ENCODE data around the gene INSL6.
"Not testable (repeated sequence)": the region's sequence is repeated elsewhere in the genome, so short reads cannot be mapped to it uniquely, and the experiment has no call there.

INSL6 gene, protein sequence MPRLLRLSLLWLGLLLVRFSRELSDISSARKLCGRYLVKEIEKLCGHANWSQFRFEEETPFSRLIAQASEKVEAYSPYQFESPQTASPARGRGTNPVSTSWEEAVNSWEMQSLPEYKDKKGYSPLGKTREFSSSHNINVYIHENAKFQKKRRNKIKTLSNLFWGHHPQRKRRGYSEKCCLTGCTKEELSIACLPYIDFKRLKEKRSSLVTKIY

DNA sequence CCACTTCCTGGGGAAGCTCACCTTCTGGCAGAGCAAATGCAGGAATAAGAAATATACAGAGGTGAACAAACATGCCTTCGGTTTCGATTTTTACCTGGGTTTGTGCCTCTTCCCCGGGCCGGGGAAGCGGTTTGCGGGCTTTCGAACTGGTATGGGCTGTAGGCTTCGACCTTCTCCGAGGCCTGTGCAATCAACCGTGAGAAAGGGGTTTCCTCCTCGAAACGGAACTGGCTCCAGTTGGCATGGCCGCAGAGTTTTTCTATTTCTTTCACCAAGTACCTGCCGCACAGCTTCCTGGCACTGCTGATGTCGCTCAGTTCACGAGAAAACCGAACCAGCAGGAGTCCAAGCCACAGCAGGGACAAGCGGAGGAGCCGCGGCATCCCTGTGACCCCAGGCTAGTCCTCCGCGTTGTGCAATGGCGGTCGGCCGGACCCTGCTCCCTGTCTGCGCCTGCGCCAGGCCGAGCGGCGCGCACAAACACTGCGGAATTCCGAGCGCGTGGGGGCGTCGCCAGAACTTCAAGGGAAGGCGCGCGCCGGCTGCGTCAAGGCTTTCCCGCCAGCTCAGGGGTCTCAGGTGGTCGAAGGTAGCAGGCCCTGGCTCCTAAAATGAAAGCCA is at the start of gene INSL6:
Gene INSL6 (minus strand): TSS at position 420 of the 621 bp plus-strand sequence. CDS start 37 bp downstream, at position 383.
- no peak for DNase-seq (ENCODE audit: low read depth)

DNA sequence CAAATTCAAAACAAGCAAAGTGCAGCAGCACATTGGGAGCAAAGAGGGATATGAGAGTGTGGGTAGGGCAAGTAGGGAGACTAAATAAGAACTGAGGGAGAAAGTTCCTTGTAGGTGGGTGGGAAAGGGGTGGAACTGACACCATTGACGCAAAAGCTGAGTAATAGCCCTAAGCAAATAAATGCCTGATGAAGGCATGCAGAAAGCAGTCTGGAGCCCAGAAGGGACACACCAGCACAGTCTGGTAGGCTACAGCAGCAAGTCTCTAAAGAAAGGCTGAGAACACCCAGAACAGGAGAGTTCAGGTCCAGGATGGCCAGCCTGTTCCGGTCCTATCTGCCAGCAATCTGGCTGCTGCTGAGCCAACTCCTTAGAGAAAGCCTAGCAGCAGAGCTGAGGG is 45.8 kb upstream of the INSL6 start, which contains the start of gene INSL4:
Gene INSL4 (plus strand): TSS at position 208 of the 400 bp plus-strand sequence. CDS start 105 bp downstream, at position 313.
- DNase-seq (ENCODE audit: low read depth): peak; percentile 7

DNA sequence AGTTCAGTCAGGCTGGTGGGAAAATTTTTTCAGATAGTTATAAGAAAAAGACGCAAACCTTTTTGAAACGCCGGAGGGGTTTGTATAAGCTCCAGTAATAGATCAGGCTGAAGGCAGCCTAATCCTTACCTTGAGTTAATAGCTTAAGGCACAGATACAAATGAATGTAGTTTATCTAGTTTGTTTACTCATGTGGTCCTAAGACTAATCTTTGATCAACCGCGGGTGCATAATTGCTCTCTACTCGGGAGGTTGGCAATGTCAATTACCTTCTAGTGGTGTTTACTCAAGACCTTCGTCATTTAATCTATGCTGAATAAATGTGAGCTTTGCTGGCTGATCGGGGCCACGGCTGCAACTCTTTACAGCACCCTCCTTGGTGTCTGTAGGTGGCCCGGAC is 45.1 kb upstream of the INSL6 start:
- DNase-seq (ENCODE audit: low read depth): no peak

DNA sequence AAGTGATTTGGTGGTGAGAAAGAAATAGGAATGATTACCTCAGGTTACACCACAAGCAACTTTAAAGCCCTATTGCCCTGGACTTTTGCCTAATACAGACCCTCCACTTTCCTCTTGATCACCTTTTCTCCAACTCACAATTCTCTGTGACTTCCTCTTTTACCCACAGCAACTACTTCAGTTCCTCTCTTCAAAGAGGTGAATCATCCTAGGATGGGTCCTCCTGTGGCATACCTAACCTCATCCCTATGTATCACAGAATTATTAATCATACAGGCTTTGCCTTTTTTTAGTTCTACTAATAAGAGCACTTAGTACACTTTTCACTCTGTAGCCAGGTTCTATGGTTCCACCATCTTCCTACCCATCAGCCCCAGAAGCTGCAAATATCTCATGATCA is 19.6 kb upstream of the INSL6 start:
- DNase-seq (ENCODE audit: low read depth): peak; percentile 17

DNA sequence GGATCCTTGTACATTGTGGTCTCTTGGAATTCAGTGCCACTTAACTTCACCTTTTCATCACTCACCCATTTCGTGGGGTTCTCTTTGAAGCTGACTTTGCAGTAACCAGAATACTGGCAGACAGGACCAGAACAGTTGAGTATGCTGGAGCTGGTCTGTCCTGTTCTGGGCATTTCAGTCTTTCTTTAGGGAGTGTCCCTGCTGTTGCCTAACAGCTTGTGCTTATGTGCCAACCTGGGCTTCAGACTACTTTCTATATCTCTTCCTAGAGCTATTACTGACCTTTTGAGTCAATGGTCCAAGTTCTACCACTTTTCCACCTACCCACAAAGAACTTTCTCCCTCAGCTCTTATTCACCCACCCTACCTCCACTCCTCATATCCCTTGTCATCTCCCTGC is 10.0 kb upstream of the INSL6 start:
- no peak for DNase-seq (ENCODE audit: low read depth)

DNA sequence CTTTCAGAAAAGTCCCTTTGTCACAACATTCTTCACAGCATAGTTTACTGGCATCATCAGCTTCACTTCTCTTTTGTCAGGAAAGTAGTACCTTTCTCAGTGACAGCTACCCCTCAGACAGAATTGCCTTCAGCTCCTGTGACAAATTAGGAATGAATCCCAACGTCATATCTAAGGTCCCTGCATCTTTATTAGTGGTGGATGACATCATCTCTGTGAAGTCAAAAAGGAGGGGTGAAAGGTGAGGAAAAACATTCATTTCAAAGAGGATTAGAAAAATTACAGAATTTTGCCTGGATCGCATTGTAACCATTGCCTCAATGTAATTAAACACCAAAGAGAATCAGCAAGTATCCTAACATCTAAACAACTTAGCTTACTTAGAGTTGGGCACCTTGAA is 7.9 kb upstream of the INSL6 start:
- DNase-seq (ENCODE audit: low read depth): no peak

DNA sequence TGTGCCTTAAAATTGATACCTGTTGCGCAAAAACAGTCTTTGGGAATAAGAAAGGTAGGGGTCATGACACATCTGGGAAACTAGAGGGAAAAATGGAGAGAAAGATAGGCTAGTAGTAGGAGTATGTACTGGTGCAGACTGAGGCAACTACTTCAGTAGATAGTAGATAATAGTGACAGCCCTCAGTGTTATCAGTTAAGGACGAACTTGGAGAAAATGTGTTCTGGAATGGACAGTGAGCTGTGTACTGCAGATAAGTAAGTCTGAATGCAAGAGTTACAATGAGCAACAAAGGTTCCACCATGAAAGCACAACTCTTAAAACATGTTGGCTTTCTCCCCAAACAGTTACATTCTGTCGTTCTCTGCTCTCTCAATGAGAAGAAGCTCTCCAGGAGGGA is 6.5 kb upstream of the INSL6 start:
- DNase-seq (ENCODE audit: low read depth): no peak

DNA sequence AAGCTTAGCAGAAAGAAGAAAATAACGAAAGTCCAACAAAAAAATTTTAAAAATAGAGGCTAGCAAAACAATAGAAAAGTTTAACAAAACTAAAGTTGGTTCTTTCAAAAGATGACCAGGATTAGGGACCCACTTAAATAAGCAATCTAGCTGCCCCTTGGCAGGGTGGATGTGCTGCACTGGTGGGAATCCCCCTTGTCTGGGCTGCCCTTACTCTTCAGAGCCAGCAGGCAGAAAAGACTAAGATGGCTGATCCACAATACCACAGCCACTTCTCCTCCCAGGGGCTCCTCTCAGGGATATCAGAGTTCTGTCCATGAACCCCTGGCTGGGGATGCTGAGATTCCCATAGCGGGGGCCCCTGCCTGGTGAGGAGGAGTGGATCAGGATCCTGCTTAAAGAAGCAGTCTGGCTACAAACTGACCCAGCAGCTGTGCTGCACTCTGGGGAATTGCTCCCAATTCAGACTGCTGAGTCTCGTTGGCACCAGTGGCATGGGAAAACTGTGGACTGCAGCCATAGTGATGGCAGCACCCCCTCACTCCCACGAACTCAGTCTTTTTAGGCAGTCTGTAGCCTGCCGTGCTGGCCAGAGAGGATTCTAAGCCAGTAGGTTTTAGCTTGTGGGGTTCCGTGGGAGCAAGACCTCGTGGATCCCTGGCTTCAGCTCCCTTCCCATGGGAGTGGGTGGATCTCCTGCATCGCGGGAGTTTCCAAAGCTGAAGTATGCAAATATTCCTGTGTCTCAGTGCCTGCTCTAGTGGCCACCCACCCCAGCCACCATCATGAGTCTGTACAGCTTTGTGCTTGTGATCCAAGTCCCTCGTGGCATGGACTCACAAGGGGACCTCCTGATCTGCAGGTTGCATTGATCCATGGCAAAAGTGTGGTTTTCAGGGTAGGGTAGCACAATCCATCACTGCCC is 2.9 kb upstream of the INSL6 start:
- DNase-seq (ENCODE audit: low read depth): no peak

DNA sequence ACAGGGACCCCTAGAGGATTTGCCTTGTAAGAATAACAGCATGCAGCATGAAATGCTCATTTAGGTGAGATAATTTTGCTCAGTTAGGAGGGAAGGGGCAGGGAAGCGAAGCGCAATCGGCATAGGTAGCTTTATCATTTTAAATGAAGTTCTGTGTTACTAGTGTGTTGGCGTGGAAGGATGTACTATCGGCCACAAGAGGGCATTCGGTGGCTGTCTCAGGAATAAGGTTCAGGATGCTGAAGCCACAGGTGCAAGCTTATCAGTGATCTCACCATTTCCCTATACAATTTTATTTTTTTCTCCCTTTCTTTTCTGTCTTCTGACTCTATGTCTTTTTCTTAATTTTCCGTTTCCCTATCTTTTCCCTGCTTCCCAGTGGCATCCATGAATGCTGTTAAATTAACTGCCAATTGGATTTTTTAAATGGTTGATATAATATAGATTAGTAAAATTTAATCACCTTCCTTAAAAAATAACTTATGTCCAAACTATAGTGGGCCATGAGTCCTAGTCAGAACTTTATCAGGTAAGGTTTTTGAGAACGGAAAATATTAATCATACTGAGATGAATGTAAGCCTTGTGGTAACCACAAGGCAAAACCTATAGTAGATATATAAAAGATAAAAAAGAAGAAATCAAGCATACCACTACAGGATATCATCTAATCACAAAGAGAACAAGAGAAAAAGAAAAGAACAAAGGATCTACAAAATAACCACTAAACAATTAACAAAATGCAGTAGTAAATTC is 1.2 kb upstream of the INSL6 start:
- peak; percentile 71 for DNase-seq (ENCODE audit: low read depth)

DNA sequence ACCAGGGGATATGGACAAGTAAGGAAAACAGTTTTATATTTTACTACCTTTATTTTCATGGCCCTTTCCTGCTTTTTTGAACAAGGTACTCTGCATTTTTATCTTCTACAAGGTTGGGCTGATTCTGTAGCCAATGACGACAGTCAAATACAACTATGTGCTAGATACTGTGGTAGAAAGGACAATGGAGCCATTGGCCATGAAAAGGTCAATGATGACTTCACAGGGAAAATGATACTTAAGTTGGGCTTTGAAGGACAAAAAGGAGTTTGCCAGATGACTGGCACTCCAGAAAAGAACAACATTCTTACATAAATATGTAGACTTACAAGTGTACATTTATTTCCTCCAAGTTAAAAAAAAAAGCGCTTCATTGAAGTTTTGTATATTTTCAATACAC is 663 bp downstream of the INSL6 start:
- no peak for DNase-seq (ENCODE audit: low read depth)

DNA sequence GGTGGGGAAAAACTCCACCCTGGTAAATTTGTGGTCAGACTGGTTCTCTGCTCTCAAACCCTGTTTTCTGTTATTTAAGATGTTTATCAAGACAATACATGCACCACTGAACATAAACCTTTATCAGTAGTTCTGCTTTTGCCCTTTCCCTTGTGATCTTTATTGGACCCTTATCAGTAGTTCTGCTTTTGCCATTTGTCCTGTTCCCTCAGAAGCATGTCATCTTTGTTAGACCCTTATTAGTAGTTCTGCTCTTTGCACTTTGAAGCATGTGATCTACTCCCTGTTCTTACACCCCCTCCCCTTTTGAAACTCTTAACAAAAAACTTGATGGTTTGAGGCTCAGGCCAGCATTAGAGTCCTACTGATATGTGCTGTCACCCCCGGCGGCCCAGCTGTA is 4.8 kb downstream of the INSL6 start:
- not testable (repeated sequence) for DNase-seq (ENCODE audit: low read depth)

DNA sequence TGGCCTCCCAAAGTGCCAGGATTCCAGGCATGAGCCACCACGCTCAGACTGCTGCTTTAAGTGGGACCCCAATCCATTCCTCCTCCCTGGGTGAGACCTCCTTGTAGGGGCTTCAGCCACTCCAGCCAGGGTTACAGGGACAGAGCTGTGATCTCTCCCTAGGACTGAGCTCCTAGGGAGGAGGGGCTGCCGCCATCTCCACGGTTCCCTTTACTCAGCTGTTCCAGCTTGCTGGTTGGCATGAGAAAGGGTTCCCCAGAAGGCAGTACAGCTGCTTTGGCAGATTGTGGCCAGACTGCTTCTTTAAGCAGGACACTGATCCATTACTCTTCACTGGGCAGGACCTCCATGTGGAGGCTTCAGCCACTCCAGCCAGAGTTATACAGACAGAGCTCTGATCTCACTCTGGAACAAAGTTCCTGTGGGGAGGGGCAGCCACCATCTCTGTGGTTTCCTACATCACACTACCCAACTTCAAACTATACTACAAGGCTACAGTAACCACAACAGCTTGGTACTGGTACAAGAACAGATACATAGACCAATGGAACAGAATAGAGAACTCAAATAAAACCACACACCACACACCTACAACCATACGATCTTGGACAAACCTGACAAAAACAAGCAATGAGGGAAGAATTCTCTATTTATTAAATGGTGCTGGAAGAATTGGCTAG is 7.2 kb downstream of the INSL6 start:
- DNase-seq (ENCODE audit: low read depth): no peak

DNA sequence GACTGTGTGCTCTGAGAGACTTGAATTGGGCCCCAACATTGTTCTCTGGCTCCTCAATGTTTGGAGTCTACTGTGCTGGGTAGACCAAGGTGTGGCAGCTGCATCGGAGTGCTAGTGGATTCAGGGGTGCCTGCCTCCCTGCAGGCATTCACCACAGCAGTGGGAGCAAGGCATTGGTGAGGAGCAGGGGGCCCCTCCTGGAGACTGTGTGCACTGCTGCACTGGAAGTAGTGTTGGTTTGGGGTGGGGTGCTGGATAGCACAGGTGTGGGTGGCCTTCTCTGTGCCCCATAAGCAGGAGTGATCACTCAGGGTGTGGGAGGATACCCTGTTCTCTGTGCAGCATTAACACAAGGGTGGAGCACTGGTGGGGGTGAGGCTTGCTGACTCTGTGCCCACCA is 39.2 kb downstream of the INSL6 start:
- DNase-seq (ENCODE audit: low read depth): no peak

DNA sequence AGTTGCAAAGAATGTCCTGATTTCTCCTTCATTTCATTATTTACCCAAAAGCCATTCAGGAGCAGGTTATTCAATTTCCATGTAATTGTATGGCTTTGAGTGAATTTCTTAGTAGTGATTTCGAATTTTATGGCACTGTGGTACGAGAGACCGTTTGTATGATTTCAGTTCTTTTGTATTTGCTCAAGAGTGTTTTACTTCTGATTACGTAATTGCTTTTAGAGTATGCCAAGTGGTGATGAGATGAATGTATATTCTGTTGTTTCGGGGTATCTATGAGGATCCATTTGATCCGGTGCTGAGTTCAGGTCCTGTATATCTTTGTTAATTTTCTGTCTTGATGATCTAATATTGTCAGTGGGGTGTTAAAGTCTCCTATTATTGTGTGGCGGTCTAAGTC is 41.2 kb downstream of the INSL6 start:
- DNase-seq (ENCODE audit: low read depth): no peak

DNA sequence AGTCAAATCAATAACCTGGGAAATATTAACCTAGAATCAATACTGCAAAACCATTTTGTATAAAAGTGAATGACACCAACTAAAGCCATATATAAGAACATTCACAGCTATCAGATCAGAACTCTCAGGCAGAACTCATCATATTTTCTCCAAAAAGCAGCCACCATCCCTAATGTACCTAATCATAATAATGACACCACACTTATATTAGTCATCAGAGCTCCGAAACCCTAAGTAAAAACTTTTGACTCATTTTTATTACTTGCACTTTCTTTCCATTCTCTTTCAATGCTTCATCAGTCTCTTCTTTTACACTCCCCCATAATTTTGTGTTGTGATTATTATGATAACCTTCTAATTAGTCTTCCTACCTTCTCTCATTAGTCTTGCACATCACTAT is 45.3 kb downstream of the INSL6 start:
- DNase-seq (ENCODE audit: low read depth): peak; percentile 43

DNA sequence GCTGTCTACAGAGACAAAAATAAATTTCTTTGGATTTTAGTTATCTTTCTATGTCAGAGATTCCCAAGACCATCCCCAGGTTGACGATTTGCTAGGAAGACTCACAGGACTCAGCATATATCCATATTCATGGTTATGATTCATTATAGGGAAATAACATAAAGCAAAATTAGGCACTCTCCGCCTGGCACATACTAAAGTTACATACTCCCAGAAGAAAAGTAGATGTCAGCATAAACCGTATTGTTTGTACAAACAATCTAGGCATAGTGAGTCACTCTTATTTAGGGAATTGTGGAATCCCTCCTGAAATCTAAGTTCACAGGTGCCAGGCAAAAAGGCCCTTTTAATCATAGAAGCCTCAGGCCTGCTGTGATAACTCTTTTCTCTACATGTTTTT is 62.9 kb downstream of the INSL6 start:
- DNase-seq (ENCODE audit: low read depth): no peak

DNA sequence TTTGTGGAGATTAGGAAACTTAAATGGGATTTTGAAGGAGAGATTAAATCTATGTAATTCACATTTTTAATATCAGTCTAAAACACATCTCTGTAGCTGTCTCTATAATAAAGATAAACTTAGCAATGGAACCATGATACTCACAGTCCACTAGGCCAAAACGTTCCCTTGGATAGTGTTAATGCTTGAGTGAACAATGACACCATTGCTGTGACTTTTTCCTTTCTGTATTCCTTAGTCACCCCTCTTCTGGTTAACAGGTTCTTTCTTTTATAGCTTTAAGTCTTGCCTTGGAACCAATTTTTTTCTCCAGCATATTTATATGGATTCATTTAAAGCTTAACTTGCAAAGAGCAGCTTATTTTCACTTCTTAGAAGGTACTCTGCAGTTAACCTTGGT is 63.3 kb downstream of the INSL6 start:
- no peak for DNase-seq (ENCODE audit: low read depth)

DNA sequence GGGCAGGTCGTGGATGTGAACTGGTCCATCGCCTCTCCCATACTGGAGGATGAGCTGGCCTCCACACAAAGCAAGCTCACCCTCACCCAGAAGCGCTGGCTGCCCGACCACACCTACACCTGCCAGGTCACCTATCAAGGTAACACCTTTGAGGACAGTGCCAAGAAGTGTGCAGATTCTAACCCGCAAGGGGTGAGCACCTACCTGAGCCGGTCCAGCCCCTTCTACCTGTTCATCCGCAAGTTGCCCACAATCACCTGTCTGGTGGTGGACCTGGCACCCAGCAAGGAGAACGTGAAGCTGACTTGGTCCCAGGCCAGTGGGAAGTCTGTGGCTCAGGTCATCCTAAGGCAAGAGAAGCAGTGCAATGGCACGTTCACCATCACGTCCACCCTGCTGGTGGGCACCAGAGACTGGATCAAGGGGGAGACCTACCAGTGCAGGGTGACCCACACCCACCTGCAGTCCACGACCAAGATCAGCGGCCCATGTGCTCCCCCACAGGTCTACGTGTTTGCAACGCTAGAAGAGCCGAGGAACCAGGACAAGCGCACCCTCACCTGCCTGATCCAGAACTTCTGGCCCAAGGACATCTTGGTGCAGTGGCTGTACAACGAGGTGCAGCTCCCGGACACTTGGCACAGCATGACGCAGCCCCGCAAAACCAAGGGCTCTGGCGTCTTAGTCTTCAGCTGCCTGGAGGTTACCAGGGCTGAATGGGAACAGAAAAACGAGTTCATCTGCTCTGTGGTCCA is 71.3 kb downstream of the INSL6 start:
- no peak for DNase-seq (ENCODE audit: low read depth)
